ENCODE measurements around the gene NRL.
"Not testable (repeated sequence)": the region's sequence is repeated elsewhere in the genome, so short reads cannot be mapped to it uniquely, and the experiment has no call there.

The NRL gene

GRCh38 chr14:24123424-24124417 lies 9.0 kb upstream of the NRL start:
- no peak for DNase-seq (ENCODE audit: low read depth)

- DNase-seq (ENCODE audit: low read depth) = no peak
Observed at GRCh38 chr14:24122898-24123297, 8.1 kb upstream of the NRL start.

GRCh38 chr14:24122416-24122815 lies 7.7 kb upstream of the NRL start:
- DNase-seq (ENCODE audit: low read depth) = no peak

- no peak for DNase-seq (ENCODE audit: low read depth)
Observed at GRCh38 chr14:24121210-24121609, 6.5 kb upstream of the NRL start.

- no peak for DNase-seq (ENCODE audit: low read depth)
Observed at GRCh38 chr14:24119691-24120090, 4.9 kb upstream of the NRL start.

- no peak for DNase-seq (ENCODE audit: low read depth)
Observed at GRCh38 chr14:24117179-24117578, 2.4 kb upstream of the NRL start.

GRCh38 chr14:24116128-24116814 lies 1.5 kb upstream of the NRL start:
- no peak for DNase-seq (ENCODE audit: low read depth)

- no peak for DNase-seq (ENCODE audit: low read depth)
Observed at GRCh38 chr14:24115422-24116127, 826 bp upstream of the NRL start.

- peak; percentile 58 for DNase-seq (ENCODE audit: low read depth)
Observed at GRCh38 chr14:24113801-24114531, 783 bp downstream of the NRL start.

GRCh38 chr14:24113379-24113800 lies 1.4 kb downstream of the NRL start:
- no peak for DNase-seq (ENCODE audit: low read depth)

GRCh38 chr14:24110523-24110922 lies 4.2 kb downstream of the NRL start:
- DNase-seq (ENCODE audit: low read depth) = no peak

- no peak for DNase-seq (ENCODE audit: low read depth)
Observed at GRCh38 chr14:24110060-24110459, 4.7 kb downstream of the NRL start.

- DNase-seq (ENCODE audit: low read depth) = no peak
Observed at GRCh38 chr14:24108336-24108874, 6.3 kb downstream of the NRL start.

GRCh38 chr14:24106672-24107271 lies 8.0 kb downstream of the NRL start:
- DNase-seq (ENCODE audit: low read depth) = no peak

- not testable (repeated sequence) for DNase-seq (ENCODE audit: low read depth)
Observed at GRCh38 chr14:24105609-24106239, 9.0 kb downstream of the NRL start.

GRCh38 chr14:24103451-24103850 lies 11.3 kb downstream of the NRL start:
- no peak for DNase-seq (ENCODE audit: low read depth)

- DNase-seq (ENCODE audit: low read depth) = no peak
Observed at GRCh38 chr14:24102357-24103048, 12.2 kb downstream of the NRL start.

GRCh38 chr14:24100982-24101494 lies 13.7 kb downstream of the NRL start:
- no peak for DNase-seq (ENCODE audit: low read depth)

- DNase-seq (ENCODE audit: low read depth) = no peak
Observed at GRCh38 chr14:24100197-24100981, 14.4 kb downstream of the NRL start.

Data from stimulated activated CD8-positive, alpha-beta memory T cell treated with anti-CD3 and anti-CD28 coated beads, Interleukin-12 subunit alpha, Interleukin-12 subunit beta, amount 100 ng/mL, for 4 hours (primary cell).